IMR-90 (cell line): ENCODE measurements around the gene WDFY1. TPM values are rescaled to one million over a fixed set of nuclear protein-coding genes. Genes with fewer than 3 reads are reported as not detected.

ENCODE experiments used
- ATAC-seq: fragments of 200-7000 bp; cut with Tn5 transposase; 2 replicates; pipeline ENCODE4 v1.9.1; 2020; ENCODE audit warnings: low read depth, mild to moderate bottlenecking, moderate library complexity
- BruUV-seq: library from RNA; stranded (reverse); fragments of 400-500 nt; replicated peaks from 2 replicates; lab custom pipeline; 2021; lab: Mats Ljungman, UMichigan
- CTCF ChIA-PET: fragments of 300-600 bp; formaldehyde crosslinking; extraction: SDS; loops from one replicate; lab custom pipeline; 2021; ENCODE audit warnings: antibody characterized with exemption; lab: Yijun Ruan, JAX
- POLR2A ChIA-PET: fragments of 300-600 bp; sonication (Branson Sonifier 250); formaldehyde crosslinking; loops from one replicate; lab custom pipeline; 2022; ENCODE audit warnings: antibody characterized with exemption; ENCODE audit not compliant: unreplicated experiment; lab: Charles Lee
- DNase-seq: peaks from one replicate; pipeline ENCODE4 v3.0.0; 2013
- H2AFZ ChIP-seq: replicated peaks from 2 replicates; pipeline ENCODE3; 2013; ENCODE audit warnings: low read length, mild to moderate bottlenecking; ENCODE audit not compliant: poor library complexity
- H2AK5ac ChIP-seq: 2 replicates; pipeline ENCODE4 v1.6.1; 2013; ENCODE audit warnings: low read depth, low read length, inconsistent platforms
- H2AK9ac ChIP-seq: replicated peaks from 2 replicates; pipeline ENCODE3; 2013; ENCODE audit warnings: mild to moderate bottlenecking, low read depth, low read length, moderate library complexity; ENCODE audit not compliant: poor library complexity
- H2BK120ac ChIP-seq: 2 replicates; pipeline ENCODE4 v1.6.1; 2013; ENCODE audit warnings: low read depth, low read length, inconsistent platforms
- H2BK15ac ChIP-seq: 3 replicates; pipeline ENCODE4 v1.6.1; 2013; ENCODE audit warnings: low read depth, low read length, inconsistent platforms
- H2BK20ac ChIP-seq: 2 replicates; pipeline ENCODE4 v1.6.1; 2013; ENCODE audit warnings: low read depth, mild to moderate bottlenecking, inconsistent platforms, low read length, moderate library complexity
- H2BK5ac ChIP-seq: 2 replicates; pipeline ENCODE4 v1.6.1; 2013; ENCODE audit warnings: mild to moderate bottlenecking, low read depth, low read length, inconsistent platforms; ENCODE audit not compliant: poor library complexity, severe bottlenecking
- H3K14ac ChIP-seq: replicated peaks from 2 replicates; pipeline ENCODE4 v1.6.1; 2013; ENCODE audit warnings: low read depth, low read length, inconsistent platforms
- H3K18ac ChIP-seq: 2 replicates; pipeline ENCODE4 v1.6.1; 2013; ENCODE audit warnings: low read depth, low read length, control low read depth
- H3K23ac ChIP-seq: 2 replicates; pipeline ENCODE4 v1.6.1; 2013; ENCODE audit warnings: low read depth, low read length, inconsistent platforms
- H3K27ac ChIP-seq: 2 replicates; pipeline ENCODE4 v1.5.1; 2013; ENCODE audit warnings: mild to moderate bottlenecking, control low read depth, low read length; ENCODE audit not compliant: insufficient read depth
- H3K27me3 ChIP-seq: 2 replicates; pipeline ENCODE4 v1.6.1; 2013; ENCODE audit warnings: low read length; ENCODE audit not compliant: control insufficient read depth, insufficient read depth
- H3K36me3 ChIP-seq: 2 replicates; pipeline ENCODE4 v1.6.1; 2013; ENCODE audit warnings: low read length, mixed read lengths; ENCODE audit not compliant: control insufficient read depth, insufficient read depth
- H3K4ac ChIP-seq: 2 replicates; pipeline ENCODE4 v1.6.1; 2013; ENCODE audit warnings: low read depth, low read length, inconsistent platforms
- H3K4me1 ChIP-seq: 2 replicates; pipeline ENCODE4 v1.6.1; 2013; ENCODE audit warnings: low read length, mixed read lengths; ENCODE audit not compliant: control insufficient read depth, insufficient read depth
- H3K4me2 ChIP-seq: 2 replicates; pipeline ENCODE4 v1.6.1; 2013; ENCODE audit warnings: low read depth, mild to moderate bottlenecking, control low read depth, low read length, moderate library complexity
- H3K4me3 ChIP-seq: 2 replicates; pipeline ENCODE4 v1.5.1; 2013; ENCODE audit warnings: low read depth, mild to moderate bottlenecking, control low read depth, low read length, moderate library complexity; ENCODE audit not compliant: insufficient read depth
- H3K56ac ChIP-seq: 2 replicates; pipeline ENCODE4 v1.6.1; 2013; ENCODE audit warnings: low read length, inconsistent platforms; ENCODE audit not compliant: insufficient read depth; ENCODE audit errors: extremely low read depth
- H3K79me1 ChIP-seq, 2 experiments: 2 replicates each; pipeline ENCODE4 v1.6.1; 2013; ENCODE audit warnings: low read length in 2 of 2, inconsistent platforms in 1 of 2, low read depth in 1 of 2
- H3K9ac ChIP-seq: 2 replicates; pipeline ENCODE4 v1.6.1; 2013; ENCODE audit warnings: low read depth, low read length, control low read depth
- H3K9me1 ChIP-seq: 2 replicates; pipeline ENCODE4 v1.6.1; 2013; ENCODE audit warnings: low read length, inconsistent platforms; ENCODE audit not compliant: insufficient read depth
- H3K9me3 ChIP-seq: 2 replicates; pipeline ENCODE4 v1.6.1; 2013; ENCODE audit warnings: low read length; ENCODE audit not compliant: control insufficient read depth, insufficient read depth
- H4K20me1 ChIP-seq: 2 replicates; pipeline ENCODE4 v1.6.1; 2013; ENCODE audit warnings: low read length, inconsistent platforms; ENCODE audit not compliant: insufficient read depth
- H4K5ac ChIP-seq: 2 replicates; pipeline ENCODE4 v1.6.1; 2013; ENCODE audit warnings: mild to moderate bottlenecking, low read depth, low read length, control low read depth
- H4K8ac ChIP-seq, 2 experiments: 2 replicates each; pipeline ENCODE4 v1.6.1; 2013; ENCODE audit warnings: low read depth in 2 of 2, low read length in 2 of 2, control low read depth in 1 of 2, inconsistent platforms in 1 of 2
- H4K91ac ChIP-seq: 2 replicates; pipeline ENCODE4 v1.6.1; 2013; ENCODE audit warnings: low read depth, low read length, inconsistent platforms; ENCODE audit not compliant: insufficient read depth
- ELK1 ChIP-seq: fragments of 150-350 bp; IDR thresholded peaks from 2 replicates; pipeline ENCODE4 v1.6.1; 2016; ENCODE audit warnings: low read depth, mild to moderate bottlenecking, low read length, moderate library complexity, borderline replicate concordance
- NFE2L2 ChIP-seq: fragments of 150-350 bp; IDR thresholded peaks from 2 replicates; pipeline ENCODE4 v1.6.1; 2016; ENCODE audit warnings: low read depth, mild to moderate bottlenecking, low read length
- SMC3 ChIP-seq: fragments of 150-350 bp; IDR thresholded peaks from 2 replicates; pipeline ENCODE4 v1.6.1; 2016; ENCODE audit warnings: low read depth, mild to moderate bottlenecking, antibody characterized with exemption, low read length, moderate library complexity
- USF2 ChIP-seq: fragments of 150-350 bp; IDR thresholded peaks from 2 replicates; pipeline ENCODE4 v1.6.1; 2017; ENCODE audit warnings: mild to moderate bottlenecking, antibody characterized with exemption, low read length, low read depth
- WGBS, 2 experiments: methylation state at CpG; one replicate each; pipeline versions ENCODE4 v1.1.5 to v1.1.7; 2013; ENCODE audit warnings: missing lambda C conversion rate in 2 of 2; ENCODE audit not compliant: insufficient read length in 1 of 2; ENCODE audit errors: extremely low coverage in 2 of 2; 5-methylcytosine and 5-hydroxymethylcytosine counted together
- dilution Hi-C: fragments of 300-500 bp; cut with HindIII; formaldehyde crosslinking; loops from one replicate; pipeline ENCODE4 v1.14.3; 2018; ENCODE audit warnings: low sequenced_read_pairs; ENCODE audit not compliant: unreplicated experiment
- in situ Hi-C: fragments of 300-500 bp; cut with MboI; formaldehyde crosslinking; loops from 3 replicates; pipeline ENCODE4 v1.14.3; 2019; ENCODE audit warnings: low sequenced_read_pairs, inconsistent platforms, mixed read lengths
- intact Hi-C: fragments of 100-400 bp; cut with micrococcal nuclease; formaldehyde crosslinking; loops from 2 replicates; pipeline ENCODE4 v1.10.0; 2022
- polyA plus RNA-seq, 3 experiments: library from polyadenylated mRNA; depleted of rRNA; stranded (reverse); fragments of >200 nt; gene quantifications; 2 replicates each; pipeline ENCODE4 v1.2.3, GENCODE V29; 2012; ENCODE audit warnings: low replicate concordance in 1 of 3
- total RNA-seq: library from RNA; depleted of rRNA; stranded (reverse); fragments of >200 nt; gene quantifications from 2 replicates; pipeline ENCODE4 v1.2.3, GENCODE V29; 2012

WDFY1 gene
- total and polyA plus RNA-seq, 2 of the 4 experiments (the other 2 are of a cell fraction) = 35.6 to 93.6 TPM

GRCh38 chr2:223969315-223969714 lies 24.2 kb upstream of the WDFY1 start:
- dilution Hi-C loops = no loop called here
- no peak overlapping the region for H3K23ac ChIP-seq
- H2BK120ac ChIP-seq = no peak overlapping the region
- no peaks in the 10 kb centered on the region for H3K27me3 ChIP-seq
- no peaks in the 10 kb centered on the region for H3K9me1 ChIP-seq
- H4K8ac ChIP-seq = no peak overlapping the region
- POLR2A ChIA-PET = no interaction called here
- no CpG with 5 or more reads among the region's 3 CpGs for WGBS, 2 experiments
- no peaks in the 10 kb centered on the region for H3K4me1 ChIP-seq
- no peak overlapping the region for H3K14ac ChIP-seq
- TF ChIP-seq ELK1 (no peak), USF2 (no peak), SMC3 (no peak), NFE2L2 (no peak)
- CTCF ChIA-PET = interaction anchor here (0.5 to 2.8 kb wide), 11 partner anchors 8 to 400 kb away, joined by 3 to 33 read pairs (median 4); no protein-coding TSS in a partner anchor
- intact Hi-C loops = no loop called here
- ATAC-seq (no peak), DNase-seq (no peak)
- no peak overlapping the region for H4K5ac ChIP-seq
- H4K91ac ChIP-seq = no peak overlapping the region
- H2BK5ac ChIP-seq = no peak overlapping the region
- no peak overlapping the region for H3K9ac ChIP-seq
- no peak overlapping the region for H3K18ac ChIP-seq
- BruUV-seq = no TSS peak
- in situ Hi-C loops = no loop called here
- no peak overlapping the region for H2BK15ac ChIP-seq
- no peak overlapping the region for H3K56ac ChIP-seq
- no peak overlapping the region for H2AK9ac ChIP-seq
- peaks cover 15% of the 10 kb centered on the region for H3K36me3 ChIP-seq
- no peak overlapping the region for H3K27ac ChIP-seq
- no peak overlapping the region for H2AK5ac ChIP-seq
- H2AFZ ChIP-seq = no peak overlapping the region
- no peaks in the 10 kb centered on the region for H3K9me3 ChIP-seq
- no peak overlapping the region for H3K4me3 ChIP-seq
- no peak overlapping the region for H2BK20ac ChIP-seq
- no peak overlapping the region for H3K4me2 ChIP-seq
- H3K4ac ChIP-seq = no peak overlapping the region
- H4K20me1 ChIP-seq = no peaks in the 10 kb centered on the region
- peaks cover 0 to 3% of the 10 kb centered on the region in 2 experiments; a peak in 1 of 4 replicates for H3K79me1 ChIP-seq
